Measurements from ENCODE around the gene DNAJB9. TPM values are rescaled to one million over a fixed set of nuclear protein-coding genes. Genes with fewer than 3 reads are reported as not detected.
A peak's percentile ranks its signal among the peaks of the same experiment; 100 is the strongest.

The DNAJB9 gene
- total and polyA plus RNA-seq, 2 of the 13 experiments (the other 11 are each of a cell fraction or from before 2014, with no cell fraction given), result 8.6 to 16.4 TPM

DNA sequence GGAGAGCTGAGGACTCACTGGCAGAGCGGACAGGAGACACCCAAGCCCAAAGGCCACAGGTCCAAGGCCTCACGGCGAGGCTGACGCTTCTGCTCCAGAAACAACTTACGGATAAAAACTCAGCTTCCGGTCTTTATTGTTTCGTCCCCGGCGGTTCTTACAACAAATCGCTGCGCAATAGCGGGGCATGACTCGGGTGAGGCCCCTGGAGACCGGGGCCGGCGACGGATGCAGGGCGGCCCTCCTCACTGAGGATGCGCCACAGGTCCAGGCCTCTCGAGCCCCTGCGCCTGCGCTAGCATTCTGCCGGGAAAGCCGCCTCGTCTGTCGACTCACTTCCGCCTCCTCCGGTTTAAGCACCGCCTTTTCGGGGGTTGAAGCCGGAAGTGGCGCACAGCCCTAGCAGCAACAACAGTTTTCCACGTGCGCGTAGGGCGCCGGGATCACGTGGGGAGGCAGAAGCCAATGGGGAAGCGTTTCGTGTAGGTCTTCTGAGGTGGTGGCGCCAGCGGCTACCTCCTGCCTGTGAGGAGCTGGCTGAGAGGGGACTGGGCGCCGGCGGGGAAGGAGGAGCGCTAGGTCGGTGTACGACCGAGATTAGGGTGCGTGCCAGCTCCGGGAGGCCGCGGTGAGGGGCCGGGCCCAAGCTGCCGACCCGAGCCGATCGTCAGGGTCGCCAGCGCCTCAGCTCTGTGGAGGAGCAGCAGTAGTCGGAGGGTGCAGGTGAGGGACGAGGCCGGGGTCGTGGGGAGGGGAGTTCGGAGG, at the start of gene DNAJB9, which contains the start of gene THAP5 (continued):
- no peak for TF ChIP-seq HOXA7 (CRISPR knock-in tag; IDR thresholded peaks at IDR 0.05)
- TF ChIP-seq, protein P1, sequence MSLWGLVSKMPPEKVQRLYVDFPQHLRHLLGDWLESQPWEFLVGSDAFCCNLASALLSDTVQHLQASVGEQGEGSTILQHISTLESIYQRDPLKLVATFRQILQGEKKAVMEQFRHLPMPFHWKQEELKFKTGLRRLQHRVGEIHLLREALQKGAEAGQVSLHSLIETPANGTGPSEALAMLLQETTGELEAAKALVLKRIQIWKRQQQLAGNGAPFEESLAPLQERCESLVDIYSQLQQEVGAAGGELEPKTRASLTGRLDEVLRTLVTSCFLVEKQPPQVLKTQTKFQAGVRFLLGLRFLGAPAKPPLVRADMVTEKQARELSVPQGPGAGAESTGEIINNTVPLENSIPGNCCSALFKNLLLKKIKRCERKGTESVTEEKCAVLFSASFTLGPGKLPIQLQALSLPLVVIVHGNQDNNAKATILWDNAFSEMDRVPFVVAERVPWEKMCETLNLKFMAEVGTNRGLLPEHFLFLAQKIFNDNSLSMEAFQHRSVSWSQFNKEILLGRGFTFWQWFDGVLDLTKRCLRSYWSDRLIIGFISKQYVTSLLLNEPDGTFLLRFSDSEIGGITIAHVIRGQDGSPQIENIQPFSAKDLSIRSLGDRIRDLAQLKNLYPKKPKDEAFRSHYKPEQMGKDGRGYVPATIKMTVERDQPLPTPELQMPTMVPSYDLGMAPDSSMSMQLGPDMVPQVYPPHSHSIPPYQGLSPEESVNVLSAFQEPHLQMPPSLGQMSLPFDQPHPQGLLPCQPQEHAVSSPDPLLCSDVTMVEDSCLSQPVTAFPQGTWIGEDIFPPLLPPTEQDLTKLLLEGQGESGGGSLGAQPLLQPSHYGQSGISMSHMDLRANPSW (CRISPR knock-in tag; IDR thresholded peaks at IDR 0.05; ENCODE audit: borderline replicate concordance), result 0 out of 2 replicates have a peak, but pooled peaks have one; percentile 7
- peak; percentile 86; the same call in 1 of the 2 replicates for TF ChIP-seq MXD3 (CRISPR knock-in tag; IDR thresholded peaks at IDR 0.05)
- peak; percentile 73; the same call in 1 of the 2 replicates for TF ChIP-seq ZSCAN22 (CRISPR knock-in tag; IDR thresholded peaks at IDR 0.05)
- TF ChIP-seq ZBTB40 (IDR thresholded peaks at IDR 0.05), result peak; percentile 80
- peak; percentile 85 for TF ChIP-seq ZBTB40 (CRISPR knock-in tag; IDR thresholded peaks at IDR 0.05)
- TF ChIP-seq, protein P2, sequence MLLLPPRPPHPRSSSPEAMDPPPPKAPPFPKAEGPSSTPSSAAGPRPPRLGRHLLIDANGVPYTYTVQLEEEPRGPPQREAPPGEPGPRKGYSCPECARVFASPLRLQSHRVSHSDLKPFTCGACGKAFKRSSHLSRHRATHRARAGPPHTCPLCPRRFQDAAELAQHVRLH (CRISPR knock-in tag; IDR thresholded peaks at IDR 0.05; ENCODE audit: borderline replicate concordance, low read depth), result peak; percentile 87; the same call in 1 of the 2 replicates
- no peak; the same call in 1 of the 2 replicates for TF ChIP-seq SRY (CRISPR knock-in tag; IDR thresholded peaks at IDR 0.05)
- 0 out of 2 replicates have a peak, but pooled peaks have one; percentile 38 for TF ChIP-seq HNRNPUL1 (IDR thresholded peaks at IDR 0.05; ENCODE audit: low read depth, low read length)
- no peak for TF ChIP-seq CHD4 (IDR thresholded peaks at IDR 0.05; ENCODE audit: borderline replicate concordance, low read length)
- TF ChIP-seq HOXA3 (CRISPR knock-in tag; IDR thresholded peaks at IDR 0.05), result peak; percentile 91
- TF ChIP-seq, protein P3, sequence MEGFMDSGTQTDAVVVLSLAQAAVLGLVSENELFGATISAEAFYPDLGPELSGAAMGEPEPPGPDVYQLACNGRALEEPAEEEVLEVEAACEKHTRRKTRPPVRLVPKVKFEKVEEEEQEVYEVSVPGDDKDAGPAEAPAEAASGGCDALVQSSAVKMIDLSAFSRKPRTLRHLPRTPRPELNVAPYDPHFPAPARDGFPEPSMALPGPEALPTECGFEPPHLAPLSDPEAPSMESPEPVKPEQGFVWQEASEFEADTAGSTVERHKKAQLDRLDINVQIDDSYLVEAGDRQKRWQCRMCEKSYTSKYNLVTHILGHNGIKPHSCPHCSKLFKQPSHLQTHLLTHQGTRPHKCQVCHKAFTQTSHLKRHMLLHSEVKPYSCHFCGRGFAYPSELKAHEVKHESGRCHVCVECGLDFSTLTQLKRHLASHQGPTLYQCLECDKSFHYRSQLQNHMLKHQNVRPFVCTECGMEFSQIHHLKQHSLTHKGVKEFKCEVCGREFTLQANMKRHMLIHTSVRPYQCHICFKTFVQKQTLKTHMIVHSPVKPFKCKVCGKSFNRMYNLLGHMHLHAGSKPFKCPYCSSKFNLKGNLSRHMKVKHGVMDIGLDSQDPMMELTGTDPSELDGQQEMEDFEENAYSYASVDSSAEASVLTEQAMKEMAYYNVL (CRISPR knock-in tag; IDR thresholded peaks at IDR 0.05; ENCODE audit: borderline replicate concordance), result peak; percentile 9; the same call in 1 of the 2 replicates
- peak; percentile 32; the same call in 1 of the 2 replicates for TF ChIP-seq SNAPC2 (CRISPR knock-in tag; IDR thresholded peaks at IDR 0.05)
